Measurements from ENCODE around the gene ANKRD63.
A peak's percentile ranks its signal among the peaks of the same experiment; 100 is the strongest.

ANKRD63 gene

DNA sequence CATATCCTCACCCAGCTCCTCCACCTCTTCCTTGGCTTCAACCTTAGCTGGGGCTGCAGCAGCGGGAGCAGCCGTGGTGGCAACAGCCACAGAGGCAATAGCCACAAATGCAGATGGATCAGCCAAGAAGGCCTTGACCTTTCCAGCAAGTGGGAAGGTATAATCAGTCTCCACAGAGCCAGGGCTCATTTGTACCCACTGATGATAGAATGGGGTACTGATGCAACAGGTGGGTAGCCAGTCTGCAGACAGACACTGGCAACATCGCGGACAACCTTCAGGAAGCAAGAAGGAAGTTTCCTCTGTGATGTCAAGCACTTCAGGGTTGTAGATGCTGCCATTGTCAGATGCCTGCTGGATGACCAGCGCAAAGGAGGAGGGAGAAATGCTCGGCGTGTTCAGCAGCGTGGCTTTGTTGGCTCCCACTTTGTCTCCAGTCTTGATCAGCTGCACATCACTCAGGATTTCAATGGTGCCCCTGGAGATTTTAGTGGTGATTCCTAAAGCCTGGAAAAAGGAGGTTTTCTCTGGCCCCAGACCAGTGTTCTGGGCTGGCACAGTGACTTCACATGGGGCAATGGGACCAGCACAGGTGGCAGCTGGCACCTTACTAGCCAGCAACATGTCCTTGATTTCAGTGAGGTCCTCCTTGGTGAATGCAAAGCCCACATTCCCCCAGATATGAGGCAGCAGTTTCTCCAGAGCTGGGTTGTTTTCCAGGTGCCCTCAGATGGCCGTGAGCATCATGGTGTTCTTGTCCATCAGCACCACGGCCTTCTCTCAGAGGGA is 29.7 kb upstream of the ANKRD63 start:
- no peak for DNase-seq

DNA sequence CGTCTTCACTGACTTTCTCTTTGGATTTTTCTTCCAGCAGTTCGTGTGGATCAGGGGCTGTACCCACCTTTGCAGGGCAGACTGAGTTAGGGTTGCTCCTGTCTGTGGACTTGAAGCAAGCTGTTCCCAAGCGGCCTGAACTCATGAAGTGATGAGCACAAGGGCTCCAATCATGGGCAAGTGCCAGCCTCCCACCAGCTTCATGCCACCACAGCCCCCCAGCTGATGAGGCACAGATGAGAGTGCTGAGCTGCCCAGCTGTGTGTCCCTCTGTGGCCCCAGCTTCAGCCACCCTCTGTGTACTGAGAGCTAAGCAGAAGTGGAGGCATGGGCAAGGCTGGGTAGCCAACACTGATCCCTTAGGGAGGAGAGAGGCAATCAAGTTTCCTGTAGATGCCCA is 28.1 kb upstream of the ANKRD63 start:
- no peak for DNase-seq

DNA sequence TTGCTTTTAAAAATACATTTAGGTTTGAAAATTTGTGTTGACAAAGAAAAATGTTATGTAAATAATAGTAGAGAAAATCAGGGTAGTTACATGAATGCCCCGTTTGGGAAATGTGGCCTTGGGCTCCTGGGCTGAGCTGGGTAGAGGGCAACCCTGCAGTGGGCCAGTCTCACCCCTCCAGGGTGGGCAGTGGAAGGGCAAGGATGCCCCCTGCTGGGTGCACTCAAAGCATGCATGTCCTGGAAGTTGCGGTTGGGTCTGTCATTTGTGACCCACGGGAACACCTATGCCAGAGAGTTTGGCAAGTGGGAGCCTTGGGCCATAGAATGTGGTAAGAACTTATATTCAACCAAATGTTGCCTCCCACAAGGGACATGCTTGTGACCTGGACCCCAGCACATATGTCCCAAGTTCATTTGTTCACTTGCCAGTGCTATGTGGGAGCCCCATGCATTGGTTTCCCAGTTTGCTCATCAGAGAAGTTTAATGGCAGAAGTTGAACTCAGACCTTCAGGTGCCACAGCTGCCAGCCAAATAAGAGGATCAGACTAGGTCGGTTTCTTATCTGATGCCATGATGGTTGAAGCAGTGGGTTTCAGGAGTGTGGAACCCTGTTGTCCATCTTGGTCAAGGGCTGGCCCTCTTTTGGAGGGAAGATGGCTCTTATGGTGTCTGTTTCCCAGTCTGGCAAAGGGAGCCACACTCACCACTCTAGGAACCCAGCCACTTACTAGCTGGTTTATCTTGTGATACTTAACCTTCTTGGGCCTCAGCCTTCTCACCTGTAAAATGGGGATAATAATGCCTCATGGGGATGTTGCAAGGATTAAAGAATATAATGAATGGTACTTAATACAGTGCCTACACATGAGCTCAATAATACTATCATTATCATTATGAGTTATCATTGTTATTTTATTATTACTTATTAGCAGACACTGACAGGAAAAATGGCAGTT is 27.4 kb upstream of the ANKRD63 start:
- no peak for DNase-seq

DNA sequence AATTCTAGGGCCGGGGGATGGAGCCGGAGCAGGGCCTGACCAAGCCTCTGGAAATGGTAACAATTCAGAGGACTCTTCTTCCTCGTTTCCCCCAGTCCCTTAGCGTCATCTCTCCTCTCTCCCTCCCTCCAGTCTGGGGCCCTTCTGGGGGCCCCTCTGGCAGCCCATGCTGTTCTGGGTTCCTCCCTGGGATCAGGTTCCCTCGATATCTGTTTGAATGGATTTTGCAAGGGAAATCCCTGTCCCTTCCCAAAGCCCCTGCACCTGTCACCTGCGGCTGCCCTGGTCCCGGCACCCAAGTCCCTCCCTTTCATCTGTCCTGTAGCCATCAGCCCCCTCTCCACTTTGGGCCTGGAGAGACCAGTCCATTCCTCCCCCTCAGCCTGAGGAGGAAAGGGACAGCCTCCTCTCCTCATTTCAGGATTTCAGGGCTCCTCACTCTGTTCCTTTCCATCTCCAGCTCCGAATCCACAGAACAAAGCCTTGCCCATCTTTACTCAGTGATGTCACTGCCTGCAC is 26.5 kb upstream of the ANKRD63 start:
- no peak for DNase-seq

DNA sequence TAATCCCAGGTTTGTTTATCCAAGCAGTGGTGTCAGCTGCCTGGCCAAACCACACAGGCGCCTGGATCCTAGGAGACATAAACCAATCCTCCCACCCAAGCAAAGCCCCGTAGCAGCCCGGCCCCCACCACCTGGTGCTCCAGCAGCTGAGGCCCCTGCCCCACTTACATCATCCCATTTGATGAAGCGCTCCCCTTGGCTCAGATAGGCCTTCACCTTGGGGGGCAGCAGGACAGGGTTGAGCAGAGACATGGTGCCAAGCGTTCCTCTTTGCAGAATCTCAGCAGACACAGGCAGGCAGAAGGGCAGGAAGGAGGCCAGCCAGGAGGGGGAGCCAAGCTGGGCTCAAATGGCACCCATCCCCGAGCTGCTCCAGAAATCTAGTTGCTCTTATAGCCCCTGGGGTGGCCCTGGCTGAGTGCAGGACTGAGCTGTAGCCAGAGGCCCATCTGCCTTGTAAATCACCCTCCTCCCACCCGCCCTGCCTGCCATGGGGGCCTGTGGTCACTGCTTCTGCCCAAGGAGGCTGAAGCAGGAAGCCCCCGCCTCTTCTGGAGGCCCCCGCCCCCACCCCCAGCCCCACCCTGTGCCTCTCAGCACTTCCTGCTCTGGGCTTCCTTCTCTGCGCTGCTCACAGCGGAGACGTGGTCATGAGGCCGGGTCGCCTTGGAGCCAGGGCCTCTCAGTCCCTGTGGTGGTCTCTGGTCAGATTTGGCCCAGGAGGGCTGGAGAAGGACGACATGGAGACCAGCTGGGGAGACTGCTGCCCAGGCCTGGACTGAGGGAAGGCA is 24.8 kb upstream of the ANKRD63 start, which contains the start of gene PLCB2:
Gene PLCB2, minus strand, starts transcription at position 515 of the 791 bp plus-strand sequence. Its CDS starts 263 bp downstream, at position 252.
- peak; percentile 79 for DNase-seq

DNA sequence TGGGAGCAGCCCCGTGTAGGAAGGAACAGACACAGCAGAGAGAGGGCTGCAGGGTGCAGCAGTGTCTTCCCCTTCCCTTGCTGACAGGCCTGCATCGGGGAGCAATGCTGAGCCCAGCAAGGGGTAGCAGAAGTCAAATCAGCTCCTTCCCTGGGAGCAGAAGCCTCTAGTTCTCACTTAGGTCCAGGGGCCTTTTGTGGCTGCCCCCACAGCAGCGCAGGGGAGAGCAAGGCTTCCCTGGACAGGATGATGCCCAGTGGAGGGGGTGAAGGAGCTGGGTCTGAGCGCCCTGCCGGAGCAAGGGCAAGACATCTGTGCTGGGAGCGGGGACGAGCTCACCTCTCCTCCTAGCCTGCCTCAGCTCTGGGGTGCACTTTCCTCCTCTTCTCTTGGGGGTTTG is 24.0 kb upstream of the ANKRD63 start:
- DNase-seq, result no peak

DNA sequence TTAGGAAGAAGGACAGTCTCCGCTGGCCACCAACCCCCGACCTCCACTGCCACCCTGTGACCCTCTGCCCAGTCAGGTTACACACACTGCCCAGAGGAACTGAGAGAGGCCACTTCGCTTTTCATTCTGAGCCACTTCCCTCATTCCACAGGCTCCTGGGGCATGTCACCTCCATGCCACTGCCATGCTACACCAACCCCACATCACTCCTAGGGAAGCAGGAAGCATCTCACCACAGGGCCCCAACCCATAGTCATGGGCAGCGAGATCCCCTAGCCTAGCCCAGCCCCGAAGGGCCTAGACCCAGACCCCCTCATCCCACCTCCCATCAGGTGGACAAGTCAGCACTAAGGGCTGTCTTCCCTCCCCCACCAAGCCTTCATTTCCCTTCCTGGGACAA is 23.5 kb upstream of the ANKRD63 start:
- DNase-seq, result no peak

DNA sequence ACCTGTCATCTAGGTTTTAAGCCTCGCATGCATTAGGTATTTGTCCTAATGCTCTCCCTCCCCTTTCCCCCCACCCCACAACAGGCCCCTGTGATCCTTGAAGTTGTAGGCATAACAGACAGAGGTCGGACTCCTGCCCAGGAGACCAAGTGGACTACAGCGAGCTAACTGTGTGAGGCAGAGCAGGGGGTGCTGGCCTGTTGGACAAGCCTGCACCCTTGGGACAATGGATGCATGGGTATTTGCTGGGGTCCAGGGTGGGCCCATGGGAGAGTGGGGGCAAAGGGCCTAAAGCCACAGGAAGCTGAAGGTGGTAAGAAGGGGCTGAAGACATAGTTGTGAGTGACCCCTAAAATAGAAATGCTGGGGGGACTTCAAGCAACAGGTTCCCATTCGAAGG is 22.4 kb upstream of the ANKRD63 start:
- no peak for DNase-seq

DNA sequence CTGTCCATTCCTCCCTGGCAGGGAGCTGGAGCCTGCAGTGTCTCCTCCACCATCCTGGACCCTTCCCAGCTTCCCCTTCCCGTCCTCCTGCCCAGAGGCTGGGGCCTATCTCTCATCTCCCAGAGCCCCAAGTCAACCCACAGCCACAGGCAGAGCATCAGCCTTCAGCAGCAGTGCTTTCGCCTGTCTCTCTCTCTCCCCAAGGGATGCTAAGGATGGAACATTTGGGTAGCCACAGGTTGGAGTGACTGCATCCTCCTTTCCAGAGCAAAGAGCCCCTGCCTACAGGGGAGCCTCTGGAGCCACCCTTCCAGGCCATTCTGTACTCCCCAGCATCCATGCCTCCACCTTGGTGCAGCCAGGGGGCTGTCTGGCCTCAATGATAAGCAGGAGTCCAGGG is 20.7 kb upstream of the ANKRD63 start:
- DNase-seq, result no peak

DNA sequence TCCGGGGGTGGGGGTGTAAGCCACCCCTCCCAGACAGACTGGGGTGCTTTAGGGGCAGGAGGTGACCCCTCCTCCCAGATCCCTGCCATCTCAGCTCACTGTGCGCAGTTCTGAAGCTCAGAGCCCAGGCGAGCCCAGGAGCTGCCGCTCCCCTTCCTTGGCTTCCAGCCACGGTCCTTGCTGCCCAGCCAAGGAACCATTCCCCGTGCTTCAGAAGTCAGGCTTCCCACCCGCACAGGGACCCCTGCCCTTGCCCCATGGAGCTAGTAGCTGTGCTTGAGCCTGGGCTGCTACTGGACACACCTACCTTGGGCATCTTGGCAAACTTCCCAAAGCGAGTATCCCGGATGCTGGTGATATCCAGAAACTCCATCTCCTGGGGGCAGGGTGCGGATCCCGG is 20.1 kb upstream of the ANKRD63 start:
- DNase-seq, result no peak

DNA sequence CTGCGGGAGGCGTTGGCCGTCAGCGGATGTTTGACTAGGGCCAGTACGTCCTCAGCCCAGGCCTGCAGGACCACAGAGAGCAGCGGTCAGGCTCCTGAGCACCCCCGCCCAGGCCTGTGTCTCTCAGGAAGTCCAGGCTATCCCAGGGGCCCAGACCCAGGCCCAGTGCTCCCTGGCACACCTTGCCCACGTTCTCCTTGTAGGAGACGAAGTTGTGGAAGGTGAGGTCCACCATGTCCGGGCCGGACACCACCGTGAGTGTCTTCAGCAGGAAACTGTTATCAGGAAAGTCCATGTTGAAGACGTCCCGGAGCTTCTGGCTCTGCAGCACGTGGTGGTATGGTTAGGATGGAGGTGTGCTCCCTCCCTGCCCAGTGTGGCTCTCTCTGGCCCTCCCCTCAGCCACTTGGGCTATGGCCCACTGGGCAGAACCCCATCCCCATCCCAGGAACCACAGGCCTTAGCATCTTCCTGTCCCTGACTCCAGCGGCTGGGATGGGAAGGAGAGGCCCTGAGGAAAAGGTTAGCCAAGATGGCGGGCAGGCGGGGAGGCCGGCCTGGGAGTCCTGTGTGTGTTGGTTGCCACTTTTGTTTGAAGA is 19.5 kb upstream of the ANKRD63 start:
- no peak for DNase-seq

DNA sequence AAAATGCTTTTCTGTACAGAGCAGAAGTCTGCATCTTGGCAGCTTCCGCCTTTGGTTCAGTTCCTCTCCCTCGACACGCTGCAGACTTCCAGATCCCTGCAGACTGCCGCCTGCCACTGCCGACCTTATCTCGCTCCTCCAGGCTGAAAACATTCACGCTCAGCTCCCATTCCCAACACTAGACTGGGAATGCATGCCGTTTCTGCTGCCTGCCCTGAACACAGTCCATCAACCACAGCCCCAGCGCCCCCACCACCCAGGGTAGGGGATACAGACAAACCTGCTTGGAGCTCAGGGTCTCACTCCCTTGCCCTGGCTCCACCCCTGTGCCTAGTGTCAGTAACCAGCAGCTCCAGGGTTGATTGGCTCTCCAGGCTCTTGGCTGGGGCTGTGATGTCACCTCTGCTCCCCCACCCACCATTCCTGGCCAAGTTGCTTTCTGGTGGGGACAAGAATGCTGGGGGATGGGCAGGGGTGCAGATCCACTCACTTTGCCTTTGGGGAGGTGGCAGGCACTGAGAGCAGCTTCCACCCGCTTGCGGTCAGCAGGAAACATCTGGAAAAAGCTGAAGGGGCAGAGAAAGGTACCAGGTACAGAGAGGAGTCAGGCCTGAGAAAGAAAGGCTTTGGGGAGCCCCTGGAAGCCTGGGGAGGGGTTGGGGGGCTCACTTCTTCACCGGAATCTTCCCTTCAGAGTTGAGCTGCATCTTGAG is 18.8 kb upstream of the ANKRD63 start:
- DNase-seq, result no peak

DNA sequence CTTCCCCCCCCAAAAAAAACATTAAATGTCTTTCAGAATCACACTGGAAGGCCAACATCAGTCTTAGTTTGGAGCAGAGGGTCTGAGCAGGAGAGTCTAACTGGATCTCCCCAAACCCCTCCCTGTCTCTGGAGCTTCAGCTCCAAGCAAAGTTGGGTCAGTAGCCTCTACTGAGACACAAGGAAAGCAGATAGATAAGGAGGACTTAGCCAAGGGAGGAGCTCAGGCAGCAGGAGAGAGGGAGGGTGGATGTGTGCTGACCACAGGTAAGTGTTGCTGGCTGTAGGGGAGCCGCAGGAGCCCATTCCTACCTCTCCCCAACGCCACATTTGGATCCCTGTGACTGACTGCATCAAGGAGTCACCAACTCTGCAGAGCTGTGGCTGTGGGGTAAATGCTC is 17.9 kb upstream of the ANKRD63 start:
- no peak for DNase-seq

DNA sequence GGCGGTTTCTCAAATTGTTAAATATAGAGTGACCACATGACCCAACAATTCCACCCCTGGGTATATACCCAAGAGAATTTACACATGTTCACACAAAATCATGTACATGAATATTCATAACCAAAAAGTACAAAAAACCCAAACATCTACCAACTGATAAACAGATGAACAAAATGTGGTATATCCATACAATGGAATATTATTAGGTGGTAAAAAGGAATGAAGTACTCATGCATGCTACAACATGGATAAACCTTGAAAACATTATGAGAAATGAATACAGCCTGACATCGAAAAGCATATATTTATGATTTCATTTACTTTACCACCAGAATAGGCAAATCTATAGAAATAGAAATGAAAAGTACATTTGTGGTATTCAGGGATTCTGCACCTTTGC is 17.5 kb upstream of the ANKRD63 start:
- DNase-seq, result no peak

DNA sequence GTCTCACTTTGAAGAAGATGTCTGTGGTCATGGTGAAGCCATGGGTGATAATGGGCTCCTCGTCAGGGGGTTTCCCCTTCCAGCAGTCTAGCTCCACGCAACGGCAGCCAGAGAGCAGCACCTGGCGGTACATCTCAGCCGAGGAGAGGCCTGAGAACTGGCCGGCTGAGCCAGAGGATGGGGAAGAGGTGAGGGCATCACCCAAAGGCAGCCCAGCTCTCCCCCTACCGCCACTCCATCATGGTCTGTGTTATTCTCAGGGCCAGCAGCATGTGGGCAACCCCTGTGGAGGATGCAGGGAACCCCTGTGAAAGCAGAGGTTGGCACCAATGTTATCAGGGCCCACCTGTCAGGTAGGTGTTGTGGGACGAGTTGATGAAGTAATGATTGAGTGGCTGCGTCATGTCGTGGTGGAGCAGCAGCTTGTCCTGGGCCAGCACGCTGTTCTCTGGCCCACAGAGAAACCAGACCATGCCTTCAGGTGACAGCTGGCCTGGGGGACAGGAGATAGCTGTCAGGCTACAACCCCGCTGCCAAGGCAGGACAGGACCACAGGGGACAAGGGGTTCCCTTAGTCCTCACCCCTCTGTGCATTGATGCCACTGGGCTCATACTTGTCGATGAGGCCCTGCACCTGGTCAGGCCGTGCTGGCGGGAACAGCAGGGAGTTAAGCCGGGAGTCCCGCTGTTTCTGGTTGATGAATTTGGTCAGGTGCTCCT is 15.5 kb upstream of the ANKRD63 start:
- no peak for DNase-seq

DNA sequence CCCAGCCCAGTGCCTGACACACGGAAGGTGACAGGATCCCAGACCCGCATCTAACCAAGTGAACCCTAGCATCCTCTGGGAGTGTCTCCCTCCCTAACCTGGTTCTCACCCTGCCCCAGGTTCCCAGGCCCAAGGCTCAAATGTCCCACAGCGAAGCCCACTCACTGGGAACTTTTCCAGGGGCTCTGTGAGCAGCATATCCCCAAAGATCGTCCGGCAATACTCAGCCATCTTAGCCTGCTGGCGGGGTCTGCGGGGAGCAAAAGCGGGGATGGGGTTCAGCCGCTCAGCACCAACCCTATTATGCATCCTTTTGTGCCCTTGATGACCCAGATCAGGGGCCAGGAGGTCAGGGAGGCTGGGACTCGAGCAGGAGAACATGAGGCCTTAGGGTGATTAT is 14.5 kb upstream of the ANKRD63 start:
- DNase-seq, result no peak

DNA sequence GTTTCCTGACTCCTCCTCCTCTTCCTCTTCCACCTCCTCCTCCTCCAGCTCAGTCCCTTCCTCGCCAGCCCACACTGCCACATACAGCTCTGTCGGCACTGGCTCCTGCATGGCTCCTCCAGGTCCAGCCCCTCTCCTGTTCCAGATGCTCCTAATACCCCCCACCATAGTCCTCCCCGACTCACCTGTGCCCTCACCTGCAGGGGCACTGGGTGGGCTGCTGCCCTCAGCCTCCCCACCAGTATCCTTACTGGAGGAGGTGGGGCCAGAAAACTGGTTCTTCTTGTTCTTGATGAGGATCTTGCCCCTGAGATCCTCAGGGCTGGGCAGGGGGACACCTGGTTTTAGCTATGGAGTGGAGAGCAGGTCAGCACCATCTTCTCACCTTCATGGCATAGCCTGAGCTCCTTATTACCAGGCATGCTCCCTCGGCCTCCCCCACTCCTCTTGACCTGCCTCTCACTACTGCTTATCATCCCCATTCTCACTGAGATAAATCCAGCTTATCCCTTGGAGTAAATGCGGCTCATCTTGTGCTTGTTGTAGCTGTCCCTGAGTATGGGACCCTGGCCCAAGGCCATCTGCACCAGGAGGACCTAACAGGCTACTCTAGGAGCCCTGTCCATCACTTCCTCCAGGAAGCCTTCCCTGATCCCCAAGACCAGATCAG is 13.8 kb upstream of the ANKRD63 start:
- DNase-seq, result no peak

DNA sequence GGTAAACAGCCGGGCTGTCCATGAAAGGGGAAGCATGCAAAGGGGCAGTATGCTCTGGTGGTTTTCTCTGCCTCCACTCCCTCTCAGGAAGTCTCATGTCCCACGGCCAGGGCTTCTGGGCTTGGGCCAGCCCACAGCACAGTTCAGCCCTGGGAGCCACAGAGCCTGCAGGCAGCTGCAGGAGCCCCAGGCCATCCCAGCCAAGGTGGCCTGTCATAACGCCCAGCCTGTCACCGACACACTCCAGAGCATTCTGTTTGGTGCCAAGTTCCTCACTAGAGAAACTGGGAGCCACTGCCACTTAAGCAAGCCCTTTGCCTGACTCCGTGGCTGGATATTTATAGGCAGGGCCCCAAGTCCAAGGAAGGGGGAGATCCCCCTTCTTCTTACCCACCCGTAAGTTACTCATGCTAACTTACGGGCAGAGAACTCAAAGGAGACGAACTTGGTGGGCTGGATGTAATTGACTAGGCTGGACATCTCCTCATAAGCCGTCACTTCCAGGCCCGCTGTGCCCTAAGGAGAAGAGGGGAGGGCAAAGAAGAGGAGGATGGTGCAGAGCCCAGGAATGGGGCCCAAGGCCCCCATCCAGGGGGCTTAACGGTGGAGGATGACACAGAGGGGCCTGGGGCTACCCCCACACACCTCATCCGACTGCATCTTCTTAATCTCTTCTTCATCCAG is 13.2 kb upstream of the ANKRD63 start:
- DNase-seq, result no peak

DNA sequence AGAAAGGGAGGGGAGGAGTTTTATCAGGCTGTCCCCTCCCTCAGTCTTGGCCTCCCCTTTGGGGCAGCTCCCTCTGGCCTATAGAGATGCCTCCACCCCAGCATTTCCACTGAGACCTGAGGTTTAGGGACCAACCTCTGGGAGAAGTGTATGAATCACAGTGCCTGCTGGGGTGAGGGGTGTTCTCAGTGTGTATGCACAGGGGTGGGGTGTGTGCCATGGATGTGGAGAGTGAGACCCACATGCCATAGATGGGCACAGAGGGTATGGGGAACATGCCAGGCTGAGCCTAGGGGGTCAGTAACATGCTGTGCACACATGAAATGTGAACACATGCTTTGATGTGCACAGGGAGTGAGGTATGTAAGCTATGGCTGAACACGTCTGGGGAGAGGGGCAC is 12.4 kb upstream of the ANKRD63 start:
- DNase-seq, result no peak
